ENCODE results near the gene GBE1.
"Not testable (repeated sequence)": the region's sequence is repeated elsewhere in the genome, so short reads cannot be mapped to it uniquely, and the experiment has no call there.

GRCh38 chr3:81758771-81759170 is 2.7 kb downstream of the GBE1 start:
- TF ChIP-seq CTCF, EZH2phosphoT487, EZH2 (IDR thresholded peaks at IDR 0.05): not testable (repeated sequence)

Measured in neural progenitor cell (in vitro differentiated cells).